Thyroid gland (tissue), 4 donors: ENCODE results near the gene R3HDML.

Source experiments
- POLR2A ChIP-seq, 2 donors: fragments of 450-650 bp; IDR thresholded peaks; one replicate each; pipeline ENCODE4 v1.6.1; 2017; ENCODE audit warnings: antibody characterized with exemption in 2 of 2, mild to moderate bottlenecking in 2 of 2, moderate library complexity in 1 of 2
- TF ChIP-seq, protein P1 (sequence below), 6 experiments: fragments of 200-600 bp in 3 of 6; fragments of 450-650 bp in 3 of 6; sonication (generic) in 3 of 6; IDR thresholded peaks; one replicate each; pipeline ENCODE4 v1.5.1; 2016 to 2019; ENCODE audit warnings: antibody characterized with exemption in 6 of 6, mild to moderate bottlenecking in 2 of 6, inconsistent platforms in 1 of 6, moderate library complexity in 1 of 6

DNA sequence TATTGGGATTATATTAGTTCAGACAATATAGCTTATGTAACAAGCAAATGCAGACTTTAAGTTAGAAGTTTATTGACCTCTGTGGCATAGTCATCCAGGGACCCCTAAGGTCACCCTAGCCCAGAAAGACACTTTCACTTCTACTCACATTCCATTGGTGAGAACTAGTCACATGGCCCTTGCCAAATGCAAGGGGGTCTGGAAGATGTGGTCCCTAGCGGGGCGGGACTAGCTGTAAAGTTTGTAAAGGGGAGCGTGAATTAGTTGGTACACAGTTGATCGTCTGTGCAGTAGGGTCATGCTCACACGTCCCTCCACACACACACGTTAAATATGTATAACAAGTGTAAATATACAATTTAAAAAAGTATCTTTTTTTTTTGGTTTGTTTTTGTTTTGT lies 27.9 kb downstream of the R3HDML start:
- TF ChIP-seq, protein P1, sequence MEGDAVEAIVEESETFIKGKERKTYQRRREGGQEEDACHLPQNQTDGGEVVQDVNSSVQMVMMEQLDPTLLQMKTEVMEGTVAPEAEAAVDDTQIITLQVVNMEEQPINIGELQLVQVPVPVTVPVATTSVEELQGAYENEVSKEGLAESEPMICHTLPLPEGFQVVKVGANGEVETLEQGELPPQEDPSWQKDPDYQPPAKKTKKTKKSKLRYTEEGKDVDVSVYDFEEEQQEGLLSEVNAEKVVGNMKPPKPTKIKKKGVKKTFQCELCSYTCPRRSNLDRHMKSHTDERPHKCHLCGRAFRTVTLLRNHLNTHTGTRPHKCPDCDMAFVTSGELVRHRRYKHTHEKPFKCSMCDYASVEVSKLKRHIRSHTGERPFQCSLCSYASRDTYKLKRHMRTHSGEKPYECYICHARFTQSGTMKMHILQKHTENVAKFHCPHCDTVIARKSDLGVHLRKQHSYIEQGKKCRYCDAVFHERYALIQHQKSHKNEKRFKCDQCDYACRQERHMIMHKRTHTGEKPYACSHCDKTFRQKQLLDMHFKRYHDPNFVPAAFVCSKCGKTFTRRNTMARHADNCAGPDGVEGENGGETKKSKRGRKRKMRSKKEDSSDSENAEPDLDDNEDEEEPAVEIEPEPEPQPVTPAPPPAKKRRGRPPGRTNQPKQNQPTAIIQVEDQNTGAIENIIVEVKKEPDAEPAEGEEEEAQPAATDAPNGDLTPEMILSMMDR (IDR thresholded peaks at IDR 0.05) = no peak
- no peak for TF ChIP-seq POLR2A (IDR thresholded peaks at IDR 0.05)
